Activated CD8-positive, alpha-beta T cell treated with anti-CD3 and anti-CD28 coated beads, Interleukin-2, amount 10 ng/mL, durations not matched to agents 7 days and 5 days (primary cell): ENCODE results near the gene CDC42EP1. TPM values are rescaled to one million over a fixed set of nuclear protein-coding genes. Genes with fewer than 3 reads are reported as not detected.
"Not testable (repeated sequence)": the region's sequence is repeated elsewhere in the genome, so short reads cannot be mapped to it uniquely, and the experiment has no call there.

Source experiments
- ATAC-seq: fragments of 150-1000 bp; cut with Tn5 transposase; one replicate; pipeline ENCODE4 v1.10.0; 2021; ENCODE audit warnings: moderate library complexity
- CTCF ChIA-PET: fragments of 350-600 bp; sonication (Branson Sonifier 250); formaldehyde crosslinking; loops from one replicate; lab custom pipeline; 2021; ENCODE audit warnings: antibody characterized with exemption; lab: Charles Lee
- POLR2A ChIA-PET: fragments of 350-600 bp; sonication (Branson Sonifier 250); formaldehyde crosslinking; loops from one replicate; lab custom pipeline; 2021; ENCODE audit warnings: antibody characterized with exemption; lab: Charles Lee
- DNase-seq: peaks from one replicate; pipeline ENCODE4 v3.0.0-alpha.2; 2020
- H3K27ac Mint-ChIP-seq: one replicate; pipeline ENCODE4 v1.8.0; 2021; ENCODE audit warnings: mild to moderate bottlenecking, mixed read lengths
- H3K27me3 Mint-ChIP-seq: one replicate; pipeline ENCODE4 v1.8.0; 2021; ENCODE audit warnings: low read depth, mixed read lengths
- H3K36me3 Mint-ChIP-seq: one replicate; pipeline ENCODE4 v1.8.0; 2021; ENCODE audit warnings: low read depth, mixed read lengths
- H3K4me1 Mint-ChIP-seq: one replicate; pipeline ENCODE4 v1.8.0; 2021; ENCODE audit warnings: low read depth, mixed read lengths
- H3K4me3 Mint-ChIP-seq: one replicate; pipeline ENCODE4 v1.8.0; 2021; ENCODE audit warnings: mild to moderate bottlenecking, mixed read lengths
- H3K9me3 Mint-ChIP-seq: one replicate; pipeline ENCODE4 v1.8.0; 2022; ENCODE audit warnings: mixed read lengths; ENCODE audit not compliant: insufficient read depth
- total RNA-seq, 2 experiments: library from RNA; stranded (reverse); gene quantifications; one replicate each; pipeline ENCODE4 v1.2.3, GENCODE V29; 2021

Gene CDC42EP1
- total RNA-seq, 2 experiments from 2014 or later: 0.13 to 0.21 TPM

- not testable (repeated sequence) for H3K27ac Mint-ChIP-seq, H3K4me3 Mint-ChIP-seq, H3K4me1 Mint-ChIP-seq, ATAC-seq, DNase-seq, H3K36me3 Mint-ChIP-seq, H3K9me3 Mint-ChIP-seq
- H3K27me3 Mint-ChIP-seq: peaks cover 25% of the 10 kb centered on the region
- ChIA-PET CTCF (interaction anchor here (1.2 to 16.8 kb wide), 4 partner anchors 9 to 41 kb away, joined by 3 to 493 read pairs (median 8); partner anchors contain the start of gene CDC42EP1), POLR2A (interaction anchor here (1.3 kb wide), 1 partner anchor 12 kb away, joined by 3 read pairs; no protein-coding TSS in a partner anchor)
Measured at GRCh38 chr22:37550921-37551320, 9.4 kb upstream of the CDC42EP1 start.

GRCh38 chr22:37551981-37552380, 8.3 kb upstream of the CDC42EP1 start:
- Mint-ChIP-seq H3K27me3 (peaks cover 34% of the 10 kb centered on the region), H3K27ac (no peak overlapping the region), H3K4me1 (no peaks in the 10 kb centered on the region), H3K4me3 (no peak overlapping the region), H3K36me3 (no peaks in the 10 kb centered on the region), H3K9me3 (no peaks in the 10 kb centered on the region)
- DNase-seq: no peak
- no peak for ATAC-seq
- POLR2A ChIA-PET: no interaction called here
- CTCF ChIA-PET: interaction anchor here (1.3 to 16.8 kb wide), 2 partner anchors 10 to 12 kb away, joined by 6 to 493 read pairs; partner anchors contain the start of gene CDC42EP1

GRCh38 chr22:37552524-37553163, 7.6 kb upstream of the CDC42EP1 start:
- H3K36me3 Mint-ChIP-seq: no peaks in the 10 kb centered on the region
- H3K4me3 Mint-ChIP-seq: no peak overlapping the region
- ChIA-PET CTCF (interaction anchor here (16.8 kb wide), 1 partner anchor 11 kb away, joined by 493 read pairs; the partner anchor contains the start of gene CDC42EP1), POLR2A (no interaction called here)
- ATAC-seq: no peak
- DNase-seq: no peak
- H3K4me1 Mint-ChIP-seq: no peaks in the 10 kb centered on the region
- peaks cover 40% of the 10 kb centered on the region for H3K27me3 Mint-ChIP-seq
- no peaks in the 10 kb centered on the region for H3K9me3 Mint-ChIP-seq
- no peak overlapping the region for H3K27ac Mint-ChIP-seq

GRCh38 chr22:37553725-37554124, 6.6 kb upstream of the CDC42EP1 start:
- no peak overlapping the region for H3K27ac Mint-ChIP-seq
- H3K9me3 Mint-ChIP-seq: no peaks in the 10 kb centered on the region
- no peaks in the 10 kb centered on the region for H3K36me3 Mint-ChIP-seq
- ChIA-PET POLR2A (no interaction called here), CTCF (interaction anchor here (5.3 to 16.8 kb wide), 2 partner anchors 10 to 12 kb away, joined by 39 to 493 read pairs; partner anchors contain the start of gene CDC42EP1)
- no peak for DNase-seq
- H3K27me3 Mint-ChIP-seq: peaks cover 50% of the 10 kb centered on the region
- H3K4me1 Mint-ChIP-seq: no peaks in the 10 kb centered on the region
- H3K4me3 Mint-ChIP-seq: no peak overlapping the region
- ATAC-seq: no peak

GRCh38 chr22:37555029-37555428, 5.3 kb upstream of the CDC42EP1 start:
- Mint-ChIP-seq H3K4me3 (no peak overlapping the region), H3K27me3 (peaks cover 59% of the 10 kb centered on the region), H3K4me1 (peaks cover 5% of the 10 kb centered on the region), H3K27ac (no peak overlapping the region), H3K9me3 (no peaks in the 10 kb centered on the region), H3K36me3 (no peaks in the 10 kb centered on the region)
- POLR2A ChIA-PET: no interaction called here
- ATAC-seq (no peak), DNase-seq (no peak)
- CTCF ChIA-PET: interaction anchor here (0.7 to 5.3 kb wide), 4 partner anchors 11 to 16 kb away, joined by 3 to 39 read pairs (median 4); no protein-coding TSS in a partner anchor

- no peaks in the 10 kb centered on the region for H3K9me3 Mint-ChIP-seq
- DNase-seq: no peak
- H3K27ac Mint-ChIP-seq: no peak overlapping the region
- ChIA-PET POLR2A (interaction anchor here (1.1 to 1.9 kb wide), 2 partner anchors 10 to 71 kb away, joined by 3 to 8 read pairs; partner anchors contain the start of gene MFNG), CTCF (interaction anchor here (1.1 to 15.3 kb wide), 4 partner anchors 9 to 52 kb away, joined by 4 to 493 read pairs (median 23); partner anchors contain the start of gene GGA1)
- peaks cover 12% of the 10 kb centered on the region for H3K4me1 Mint-ChIP-seq
- H3K36me3 Mint-ChIP-seq: no peaks in the 10 kb centered on the region
- ATAC-seq: no peak
- no peak overlapping the region for H3K4me3 Mint-ChIP-seq
- peaks cover 61% of the 10 kb centered on the region for H3K27me3 Mint-ChIP-seq
Measured at GRCh38 chr22:37556710-37557109, 3.6 kb upstream of the CDC42EP1 start.

- Mint-ChIP-seq H3K27me3 (peaks cover 69% of the 10 kb centered on the region), H3K4me1 (peaks cover 20% of the 10 kb centered on the region), H3K27ac (no peak overlapping the region), H3K36me3 (no peaks in the 10 kb centered on the region), H3K9me3 (no peaks in the 10 kb centered on the region), H3K4me3 (no peak overlapping the region)
- POLR2A ChIA-PET: interaction anchor here (1.1 to 1.9 kb wide), 2 partner anchors 10 to 71 kb away, joined by 3 to 8 read pairs; partner anchors contain the start of gene MFNG
- ATAC-seq (no peak), DNase-seq (no peak)
- CTCF ChIA-PET: interaction anchor here (1.1 to 15.3 kb wide), 4 partner anchors 9 to 51 kb away, joined by 4 to 493 read pairs (median 23); partner anchors contain the start of gene GGA1
Measured at GRCh38 chr22:37557321-37558001, 2.8 kb upstream of the CDC42EP1 start.

- DNase-seq (no peak), ATAC-seq (no peak)
- no peaks in the 10 kb centered on the region for H3K36me3 Mint-ChIP-seq
- H3K4me1 Mint-ChIP-seq: peaks cover 21% of the 10 kb centered on the region
- ChIA-PET CTCF (interaction anchor here (0.6 to 15.3 kb wide), 3 partner anchors 7 to 33 kb away, joined by 3 to 493 read pairs (median 39); no protein-coding TSS in a partner anchor), POLR2A (interaction anchor here (0.6 kb wide), 1 partner anchor 54 kb away, joined by 3 read pairs; no protein-coding TSS in a partner anchor)
- no peak overlapping the region for H3K27ac Mint-ChIP-seq
- H3K4me3 Mint-ChIP-seq: no peak overlapping the region
- peaks cover 74% of the 10 kb centered on the region for H3K27me3 Mint-ChIP-seq
- no peaks in the 10 kb centered on the region for H3K9me3 Mint-ChIP-seq
Measured at GRCh38 chr22:37558815-37559214, 1.5 kb upstream of the CDC42EP1 start.

GRCh38 chr22:37559521-37559900, 769 bp upstream of the CDC42EP1 start:
- ChIA-PET POLR2A (no interaction called here), CTCF (interaction anchor here (15.3 kb wide), 1 partner anchor 14 kb away, joined by 493 read pairs; no protein-coding TSS in a partner anchor)
- ATAC-seq (no peak), DNase-seq (no peak)
- no peak overlapping the region for H3K27ac Mint-ChIP-seq
- no peaks in the 10 kb centered on the region for H3K9me3 Mint-ChIP-seq
- H3K4me1 Mint-ChIP-seq: peaks cover 22% of the 10 kb centered on the region
- H3K4me3 Mint-ChIP-seq: no peak overlapping the region
- no peaks in the 10 kb centered on the region for H3K36me3 Mint-ChIP-seq
- peaks cover 74% of the 10 kb centered on the region for H3K27me3 Mint-ChIP-seq

GRCh38 chr22:37560608-37561211, 430 bp downstream of the CDC42EP1 start:
- Mint-ChIP-seq H3K4me1 (peaks cover 24% of the 10 kb centered on the region), H3K36me3 (no peaks in the 10 kb centered on the region), H3K4me3 (peak overlapping the region; percentile 5), H3K27ac (no peak overlapping the region), H3K27me3 (peaks cover 71% of the 10 kb centered on the region), H3K9me3 (no peaks in the 10 kb centered on the region)
- ChIA-PET POLR2A (no interaction called here), CTCF (interaction anchor here (1.2 to 15.3 kb wide), 4 partner anchors 10 to 374 kb away, joined by 3 to 493 read pairs (median 5); partner anchors contain the start of gene GGA1)
- peak; percentile 24 for ATAC-seq
- no peak for DNase-seq
